ENCODE results near the gene PTPN21.
"Not testable (repeated sequence)": the region's sequence is repeated elsewhere in the genome, so short reads cannot be mapped to it uniquely, and the experiment has no call there.

Gene PTPN21

GRCh38 chr14:88551980-88552431 lies 2.8 kb downstream of the PTPN21 start:
- DNase-seq, result no peak

- no peak for DNase-seq
Observed at GRCh38 chr14:88551094-88551870, 3.5 kb downstream of the PTPN21 start.

GRCh38 chr14:88550078-88550477 lies 4.7 kb downstream of the PTPN21 start:
- DNase-seq, result no peak

- no peak for DNase-seq
Observed at GRCh38 chr14:88547386-88547780, 7.4 kb downstream of the PTPN21 start.

- DNase-seq, result no peak
Observed at GRCh38 chr14:88546621-88547385, 8.0 kb downstream of the PTPN21 start.

- DNase-seq, result no peak
Observed at GRCh38 chr14:88545256-88545655, 9.6 kb downstream of the PTPN21 start.

GRCh38 chr14:88542857-88543795 lies 11.7 kb downstream of the PTPN21 start:
- no peak for DNase-seq

- no peak for DNase-seq
Observed at GRCh38 chr14:88541324-88541723, 13.5 kb downstream of the PTPN21 start.

DNA sequence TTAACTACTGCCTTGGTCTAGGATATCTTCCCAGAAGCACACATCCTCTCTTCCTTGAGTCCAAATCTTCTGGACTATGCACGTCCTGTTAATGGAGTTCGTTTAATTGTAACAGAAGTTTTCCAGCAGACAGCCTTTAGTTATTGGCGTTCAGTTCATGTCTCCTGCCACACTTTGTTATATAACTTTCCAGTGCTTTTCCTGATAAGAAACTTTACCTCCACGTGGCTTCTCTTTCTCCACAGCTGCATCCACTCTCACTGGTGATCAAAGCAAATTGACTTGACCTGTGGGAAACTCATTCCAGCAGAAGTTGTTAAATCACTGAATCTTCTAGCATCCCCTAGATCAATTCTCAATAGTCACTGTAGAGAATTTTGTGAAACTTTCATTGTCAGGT lies 19.0 kb downstream of the PTPN21 start:
- DNase-seq, result no peak

- no peak for DNase-seq
Observed at GRCh38 chr14:88535149-88535548, 19.7 kb downstream of the PTPN21 start.

- no peak for DNase-seq
Observed at GRCh38 chr14:88533064-88533602, 21.7 kb downstream of the PTPN21 start.

GRCh38 chr14:88529889-88530288 lies 24.9 kb downstream of the PTPN21 start:
- not testable (repeated sequence) for DNase-seq

DNA sequence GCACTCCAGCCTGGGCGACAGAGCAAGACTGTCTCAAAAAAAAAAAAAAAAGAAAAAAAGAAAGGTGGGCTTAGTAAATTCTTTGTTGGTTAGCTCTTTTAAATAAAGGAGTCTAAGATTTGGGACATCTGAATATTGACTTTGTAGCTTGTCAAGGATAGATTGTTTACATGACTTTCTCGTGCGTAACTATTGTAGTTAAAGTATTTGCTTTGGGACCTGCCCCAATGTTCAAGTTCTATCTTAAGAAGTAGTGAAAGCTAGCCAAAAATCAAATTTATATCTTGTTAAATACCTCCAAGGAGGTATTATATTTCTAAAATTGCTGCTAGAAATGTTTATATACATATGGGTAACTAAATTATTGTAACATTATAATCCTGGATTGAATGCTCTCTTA lies 32.4 kb downstream of the PTPN21 start:
- no peak for DNase-seq

DNA sequence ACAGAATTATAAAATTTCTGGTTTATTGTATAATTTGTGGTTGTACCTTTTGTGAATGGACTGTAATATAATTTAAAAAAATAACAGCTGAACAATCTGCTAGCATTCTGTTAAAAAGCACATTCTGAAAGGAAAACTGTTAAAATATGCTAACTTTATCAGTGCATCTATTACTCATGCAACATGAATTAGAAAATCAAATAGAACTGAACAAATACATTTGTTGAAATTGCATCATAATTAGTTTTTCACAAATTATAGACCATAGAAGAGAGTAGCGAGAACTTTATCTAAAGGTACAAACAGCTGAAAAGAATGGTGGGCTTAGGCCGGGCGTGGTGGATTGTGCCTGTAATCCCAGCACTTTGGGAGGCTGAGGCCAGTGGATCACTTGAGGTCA lies 33.0 kb downstream of the PTPN21 start:
- DNase-seq, result no peak

- no peak for DNase-seq
Observed at GRCh38 chr14:88519907-88520306, 34.9 kb downstream of the PTPN21 start.

GRCh38 chr14:88518592-88519512 lies 36.0 kb downstream of the PTPN21 start:
- DNase-seq, result no peak

- no peak for DNase-seq
Observed at GRCh38 chr14:88516861-88517357, 37.9 kb downstream of the PTPN21 start.

DNA sequence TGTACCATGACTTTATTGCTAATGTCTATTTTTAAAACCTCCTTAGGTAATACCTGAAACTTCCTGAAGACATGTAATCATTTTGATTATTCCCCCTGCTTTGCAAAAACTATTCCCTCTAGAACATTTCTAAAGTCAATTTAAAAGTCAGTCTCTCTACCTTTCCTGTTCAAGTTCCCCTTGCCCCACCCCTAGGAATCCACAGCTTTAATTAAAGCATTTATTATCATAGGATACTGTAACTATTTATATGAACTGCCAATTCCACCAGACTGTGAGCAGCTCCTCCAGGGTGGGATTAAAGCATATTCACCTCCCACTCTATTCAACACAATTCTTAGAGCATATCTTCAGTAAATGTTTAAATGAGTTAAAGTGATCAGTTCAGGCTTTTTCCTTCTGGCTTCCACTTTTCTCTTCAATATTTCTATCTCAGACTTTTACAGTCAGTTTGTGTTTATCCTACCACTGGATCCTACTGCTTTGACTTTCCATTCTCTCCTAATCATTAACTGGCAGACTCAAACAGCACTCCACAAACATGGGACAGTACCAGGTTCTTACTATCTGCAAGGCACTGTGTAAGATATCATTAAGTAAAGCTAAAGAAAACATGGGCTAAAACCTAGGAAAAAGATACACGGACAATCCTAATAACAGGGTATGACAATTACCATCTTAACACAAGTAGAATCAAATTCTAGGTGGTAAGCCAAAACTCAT lies 39.1 kb downstream of the PTPN21 start:
- DNase-seq, result no peak

GRCh38 chr14:88507208-88507607 lies 47.6 kb downstream of the PTPN21 start:
- DNase-seq, result no peak

DNA sequence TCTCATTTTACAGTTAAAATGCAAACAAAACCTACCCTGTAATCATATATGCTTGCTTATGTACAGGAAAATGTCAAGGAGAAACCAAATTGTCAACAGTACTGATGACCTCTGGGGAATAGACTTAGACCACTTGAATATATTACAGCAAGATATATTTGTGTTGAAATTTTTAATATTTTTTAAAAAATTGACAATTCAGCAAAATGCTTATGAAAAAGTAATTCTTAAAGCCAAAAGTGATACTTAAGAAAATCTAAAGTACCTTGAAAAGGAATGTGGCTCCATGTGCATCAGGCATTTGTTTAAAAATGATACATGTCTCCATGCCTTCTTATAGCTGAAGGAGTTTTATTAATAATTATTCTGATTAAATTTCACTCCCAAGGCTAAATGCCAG lies 49.2 kb downstream of the PTPN21 start:
- DNase-seq, result no peak

GRCh38 chr14:88504602-88505001 lies 50.2 kb downstream of the PTPN21 start:
- no peak for DNase-seq

Data from central memory CD4-positive, alpha-beta T cell (primary cell).